Measurements from ENCODE around the gene KCNG4. TPM values are rescaled to one million over a fixed set of nuclear protein-coding genes. Genes with fewer than 3 reads are reported as not detected.
"Not testable (repeated sequence)": the region's sequence is repeated elsewhere in the genome, so short reads cannot be mapped to it uniquely, and the experiment has no call there.

The KCNG4 gene
- total RNA-seq, 2 experiments from 2014 or later = not detected

DNA sequence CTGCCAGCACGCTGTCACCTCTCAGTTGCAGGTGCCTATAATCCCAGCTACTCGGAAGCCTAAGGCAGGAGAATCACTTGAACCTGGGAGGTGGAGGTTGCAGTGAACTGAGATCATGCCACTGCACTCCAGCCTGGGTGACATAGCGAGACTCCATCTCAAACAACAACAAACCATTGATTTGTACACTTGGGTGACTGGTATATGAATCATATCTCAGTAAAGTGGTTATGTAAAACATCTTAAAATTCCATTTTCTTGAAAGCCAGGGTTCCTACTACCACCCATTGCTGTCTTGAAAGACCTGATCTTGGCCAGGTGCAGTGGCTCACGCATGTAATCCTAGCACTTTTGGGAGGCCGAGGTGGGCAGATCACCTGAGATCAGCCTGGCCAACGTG lies 34.7 kb downstream of the KCNG4 start:
- H3K27me3 Mint-ChIP-seq, CTCF ChIA-PET: not testable (repeated sequence)

DNA sequence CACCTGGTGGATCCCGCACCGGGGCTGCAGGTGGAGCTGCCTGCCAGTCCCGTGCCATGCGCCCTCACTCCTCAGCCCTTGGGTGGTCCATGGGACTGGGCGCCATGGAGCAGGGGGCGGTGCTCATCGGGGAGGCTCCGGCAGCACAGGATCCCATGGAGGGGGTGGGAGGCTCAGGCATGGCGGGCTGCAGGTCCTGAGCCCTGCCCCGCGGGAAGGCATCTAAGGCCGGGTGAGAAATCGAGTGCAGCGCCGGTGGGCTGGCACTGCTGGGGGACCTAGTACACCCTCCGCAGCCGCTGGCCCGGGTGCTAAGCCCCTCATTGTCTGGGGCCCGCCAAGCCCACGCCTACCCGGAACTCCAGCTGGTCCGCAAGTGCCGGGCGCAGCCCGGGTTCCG lies 35.3 kb downstream of the KCNG4 start:
- H3K9me3 Mint-ChIP-seq (ENCODE audit: low read depth); DNase-seq; H3K27ac Mint-ChIP-seq; H3K4me3 Mint-ChIP-seq; H3K27me3 Mint-ChIP-seq; H3K4me1 Mint-ChIP-seq; CTCF ChIA-PET; ATAC-seq; H3K36me3 Mint-ChIP-seq: not testable (repeated sequence)

More for the DNA sequence above, 34.7 kb downstream of the KCNG4 start:
- DNase-seq; H3K9me3 Mint-ChIP-seq (ENCODE audit: low read depth); H3K36me3 Mint-ChIP-seq; H3K27ac Mint-ChIP-seq; ATAC-seq; H3K4me3 Mint-ChIP-seq; H3K4me1 Mint-ChIP-seq: not testable (repeated sequence)

DNA sequence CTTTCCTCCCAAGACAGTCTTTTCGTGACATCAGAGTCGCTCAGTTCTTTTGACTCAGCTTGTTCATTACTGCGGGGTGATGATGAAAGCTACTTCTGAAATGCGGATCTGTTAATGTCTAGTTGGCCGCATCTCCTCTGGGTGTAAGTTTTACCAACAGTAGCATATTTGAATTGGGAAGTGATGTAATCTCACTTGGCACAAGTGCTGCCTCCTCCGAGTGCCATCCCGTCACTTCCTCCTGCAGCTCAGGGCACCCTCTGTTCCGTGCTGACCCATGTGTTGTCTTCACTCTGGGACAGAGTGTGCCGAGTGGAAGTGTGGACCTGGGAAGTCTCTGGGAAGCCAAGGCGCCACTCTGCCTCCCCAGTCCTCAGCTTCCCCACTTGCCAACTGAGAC lies 40.0 kb downstream of the KCNG4 start:
- Mint-ChIP-seq H3K27ac (no peak overlapping the region), H3K27me3 (peaks cover 6% of the 10 kb centered on the region), H3K4me3 (no peak overlapping the region), H3K36me3 (no peaks in the 10 kb centered on the region), H3K4me1 (no peaks in the 10 kb centered on the region), H3K9me3 (ENCODE audit: low read depth) (no peaks in the 10 kb centered on the region)
- no peak for ATAC-seq
- CTCF ChIA-PET = interaction anchor here (2.0 kb wide), 1 partner anchor 13 kb away, joined by 5 read pairs; the partner anchor contains the start of gene TAF1C
- no peak for DNase-seq

DNA sequence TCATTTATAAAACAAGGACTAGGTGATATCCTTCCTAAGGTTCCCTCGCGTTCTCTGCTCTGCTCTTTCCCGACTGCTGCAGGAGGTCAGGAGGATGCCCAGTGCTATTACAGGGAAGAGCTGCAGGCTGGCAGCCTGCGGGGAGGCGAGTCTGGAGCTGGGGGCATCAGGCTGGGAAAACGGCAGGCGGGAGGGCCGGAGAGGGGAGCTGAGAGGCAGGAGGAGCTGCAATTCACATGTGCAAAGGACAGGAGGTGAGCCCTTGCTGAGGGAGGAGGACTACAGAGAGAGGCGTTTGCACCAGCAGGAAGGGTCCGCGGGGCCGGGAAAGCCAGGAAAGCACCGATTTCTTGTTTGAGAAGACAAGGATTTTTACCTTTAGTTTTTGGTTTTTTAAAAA lies 40.7 kb downstream of the KCNG4 start:
- ATAC-seq = no peak
- H3K27me3 Mint-ChIP-seq = peaks cover 6% of the 10 kb centered on the region
- H3K4me3 Mint-ChIP-seq = no peak overlapping the region
- no peaks in the 10 kb centered on the region for H3K9me3 Mint-ChIP-seq (ENCODE audit: low read depth)
- H3K27ac Mint-ChIP-seq = no peak overlapping the region
- peaks cover 5% of the 10 kb centered on the region for H3K4me1 Mint-ChIP-seq
- CTCF ChIA-PET = interaction anchor here (2.0 kb wide), 1 partner anchor 12 kb away, joined by 5 read pairs; the partner anchor contains the start of gene TAF1C
- no peaks in the 10 kb centered on the region for H3K36me3 Mint-ChIP-seq
- DNase-seq = no peak

DNA sequence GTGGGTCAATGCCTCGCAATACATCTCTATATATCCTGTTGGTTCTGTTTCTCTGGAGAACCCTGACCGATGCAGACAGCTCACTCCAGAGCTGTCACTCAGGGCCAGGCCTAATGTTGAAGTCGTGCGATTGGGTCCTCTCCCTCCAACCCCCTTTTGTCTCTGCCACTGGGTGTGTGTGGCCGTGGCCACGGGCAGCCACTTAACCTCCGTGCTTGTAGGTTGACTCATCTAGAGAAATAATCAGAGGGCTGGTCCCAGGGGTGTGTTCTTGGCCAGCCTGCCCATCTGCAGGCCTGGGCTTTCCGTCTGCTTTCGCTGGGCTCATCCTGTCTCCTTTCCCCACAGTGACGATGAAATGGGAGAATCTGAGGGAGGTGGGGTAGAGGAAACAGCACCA lies 41.4 kb downstream of the KCNG4 start:
- no peak for ATAC-seq
- Mint-ChIP-seq H3K27ac (no peak overlapping the region), H3K4me3 (no peak overlapping the region), H3K4me1 (peaks cover 12% of the 10 kb centered on the region), H3K36me3 (no peaks in the 10 kb centered on the region), H3K27me3 (peaks cover 6% of the 10 kb centered on the region), H3K9me3 (ENCODE audit: low read depth) (no peaks in the 10 kb centered on the region)
- DNase-seq = no peak
- CTCF ChIA-PET = interaction anchor here (2.0 kb wide), 1 partner anchor 11 kb away, joined by 5 read pairs; the partner anchor contains the start of gene TAF1C

DNA sequence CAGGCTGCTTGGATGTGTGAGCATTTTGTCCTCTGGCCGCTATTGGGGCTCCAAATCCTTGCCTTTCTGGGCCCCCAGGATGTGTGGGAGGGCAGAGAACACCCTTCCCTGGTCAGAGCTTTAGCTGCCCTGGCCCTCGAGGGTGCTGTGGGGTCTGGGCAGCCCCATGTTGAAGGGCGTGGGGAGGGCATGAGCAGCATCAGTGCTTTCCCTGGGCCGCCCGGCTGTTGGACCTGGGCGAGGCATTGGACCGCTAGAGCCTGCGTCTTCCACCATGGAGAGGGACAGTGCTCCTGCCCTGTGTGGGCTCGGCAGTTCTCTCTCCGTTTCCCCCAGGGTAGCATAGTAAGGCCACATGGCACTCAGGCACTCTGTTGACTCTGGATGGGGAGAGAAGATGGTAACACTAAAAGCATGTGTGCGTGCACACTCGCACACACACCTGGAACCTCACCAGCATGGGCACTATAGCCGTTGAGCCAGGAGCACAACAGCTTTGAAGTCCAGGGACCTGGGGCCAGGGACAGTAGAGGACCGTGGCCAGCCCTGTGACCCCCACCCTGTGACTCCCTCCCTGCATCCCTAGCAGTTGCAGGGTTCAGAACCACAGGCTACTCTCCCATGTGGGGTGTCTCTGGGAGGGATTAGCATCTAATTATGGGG lies 42.2 kb downstream of the KCNG4 start:
- DNase-seq = no peak
- H3K27me3 Mint-ChIP-seq = peaks cover 6% of the 10 kb centered on the region
- no peak for ATAC-seq
- H3K9me3 Mint-ChIP-seq (ENCODE audit: low read depth) = no peaks in the 10 kb centered on the region
- peaks cover 16% of the 10 kb centered on the region for H3K4me1 Mint-ChIP-seq
- H3K4me3 Mint-ChIP-seq = no peak overlapping the region
- no peak overlapping the region for H3K27ac Mint-ChIP-seq
- CTCF ChIA-PET = no interaction called here
- H3K36me3 Mint-ChIP-seq = no peaks in the 10 kb centered on the region

DNA sequence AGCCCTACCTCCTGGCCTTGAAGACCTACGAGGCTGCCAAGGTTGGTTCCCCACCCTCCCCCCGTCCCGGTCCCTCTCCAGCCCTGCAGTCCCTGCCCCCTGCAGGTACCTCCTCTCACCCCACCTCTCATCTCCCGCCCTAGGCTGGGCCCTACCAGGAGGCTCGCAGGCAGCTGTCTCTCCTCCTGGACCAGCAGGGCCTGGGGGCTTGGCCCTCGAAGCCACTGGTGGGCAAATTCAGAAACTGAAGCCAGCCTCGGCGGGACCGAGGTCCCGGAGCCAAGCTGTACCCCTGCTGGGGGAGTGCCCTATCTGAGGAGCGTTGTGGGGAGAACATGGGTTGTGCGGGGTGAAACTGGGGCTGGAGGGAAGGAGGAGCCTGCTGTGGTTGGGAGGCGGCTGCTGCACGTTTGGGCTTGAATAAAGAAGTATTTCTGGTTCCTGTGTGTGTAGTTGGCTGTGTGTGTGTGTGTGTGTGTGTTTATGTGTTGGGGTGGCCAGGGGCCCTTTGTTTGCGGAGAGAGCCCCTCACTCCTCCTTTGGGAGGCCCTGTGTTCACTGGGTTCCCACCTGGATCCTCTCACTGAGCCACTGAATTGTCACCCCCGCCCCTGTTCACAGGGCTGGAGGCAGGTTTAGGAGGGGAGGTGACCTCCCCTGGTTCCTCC lies 43.0 kb downstream of the KCNG4 start:
- H3K4me3 Mint-ChIP-seq = no peak overlapping the region

DNA sequence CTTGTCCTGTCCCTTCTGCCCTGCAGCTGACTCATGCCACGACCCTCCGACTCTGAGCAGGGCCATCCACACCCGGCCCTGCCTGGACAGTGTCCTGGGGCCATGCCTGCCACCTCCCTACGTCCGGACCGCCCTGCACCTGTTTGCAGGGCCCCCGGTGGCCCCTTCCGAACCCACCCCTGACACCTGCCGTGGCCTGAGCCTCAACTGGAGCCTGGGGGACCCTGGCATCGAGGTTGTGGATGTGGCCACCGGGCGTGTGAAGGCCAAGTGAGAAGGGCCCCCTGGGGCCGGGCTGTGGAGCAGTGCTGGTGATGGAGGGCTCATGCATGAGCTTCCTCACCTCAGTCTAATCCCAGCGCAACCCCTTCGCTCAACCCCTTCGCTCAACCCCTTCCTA lies 43.7 kb downstream of the KCNG4 start:
- no peak for DNase-seq

More for the DNA sequence above, 43.0 kb downstream of the KCNG4 start:
- CTCF ChIA-PET = interaction anchor here (1.0 to 2.5 kb wide), 2 partner anchors 9 to 10 kb away, joined by 3 to 8 read pairs; partner anchors contain the start of gene TAF1C
- DNase-seq = no peak
- no peaks in the 10 kb centered on the region for H3K36me3 Mint-ChIP-seq
- no peak overlapping the region for H3K27ac Mint-ChIP-seq
- peaks cover 6% of the 10 kb centered on the region for H3K27me3 Mint-ChIP-seq
- H3K9me3 Mint-ChIP-seq (ENCODE audit: low read depth) = no peaks in the 10 kb centered on the region
- no peak for ATAC-seq
- peaks cover 16% of the 10 kb centered on the region for H3K4me1 Mint-ChIP-seq

DNA sequence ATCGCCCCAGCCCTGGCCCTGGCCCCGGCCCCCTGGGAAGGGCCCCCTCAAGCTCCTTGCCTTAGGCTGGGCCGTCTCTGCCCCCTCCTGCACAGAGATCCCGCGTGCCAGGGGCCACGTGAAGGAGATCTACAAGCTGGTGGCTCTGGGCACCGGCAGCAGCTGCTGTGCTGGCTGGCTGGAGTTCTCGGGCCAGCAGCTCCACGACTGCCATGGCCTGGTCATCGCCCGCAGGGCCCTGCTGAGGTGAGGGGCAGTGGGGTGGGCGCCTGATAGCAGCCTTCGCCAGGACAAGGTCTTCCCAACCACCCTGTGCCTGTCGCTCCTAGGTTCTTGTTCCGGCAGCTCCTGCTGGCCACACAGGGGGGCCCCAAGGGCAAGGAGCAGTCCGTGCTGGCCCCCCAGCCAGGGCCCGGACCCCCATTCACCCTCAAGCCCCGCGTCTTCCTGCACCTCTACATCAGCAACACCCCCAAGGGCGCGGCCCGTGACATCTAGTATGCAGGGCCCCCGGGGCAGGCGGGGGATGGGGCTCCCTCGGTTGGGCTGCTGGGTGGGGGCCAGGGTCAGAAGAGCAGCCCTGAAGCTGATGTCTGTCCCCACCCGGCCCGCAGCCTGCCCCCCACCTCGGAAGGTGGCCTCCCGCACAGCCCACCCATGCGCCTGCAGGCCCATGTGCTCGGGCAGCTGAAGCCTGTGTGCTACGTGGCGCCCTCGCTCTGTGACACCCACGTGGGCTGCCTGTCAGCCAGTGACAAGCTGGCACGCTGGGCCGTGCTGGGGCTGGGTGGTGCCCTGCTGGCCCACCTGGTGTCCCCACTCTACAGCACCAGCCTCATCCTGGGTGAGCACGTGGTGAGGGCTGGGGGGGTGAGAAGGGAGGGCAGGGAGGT lies 44.4 kb downstream of the KCNG4 start:
- peaks cover 16% of the 10 kb centered on the region for H3K4me1 Mint-ChIP-seq
- DNase-seq = no peak
- no peaks in the 10 kb centered on the region for H3K9me3 Mint-ChIP-seq (ENCODE audit: low read depth)
- H3K27ac Mint-ChIP-seq = no peak overlapping the region
- H3K27me3 Mint-ChIP-seq = peaks cover 6% of the 10 kb centered on the region
- H3K36me3 Mint-ChIP-seq = no peaks in the 10 kb centered on the region
- CTCF ChIA-PET = interaction anchor here (1.0 to 2.5 kb wide), 2 partner anchors 7 to 9 kb away, joined by 3 to 8 read pairs; partner anchors contain the start of gene TAF1C
- no peak for ATAC-seq
- H3K4me3 Mint-ChIP-seq = no peak overlapping the region

More for the DNA sequence above, 43.7 kb downstream of the KCNG4 start:
- peaks cover 16% of the 10 kb centered on the region for H3K4me1 Mint-ChIP-seq
- H3K9me3 Mint-ChIP-seq (ENCODE audit: low read depth) = no peaks in the 10 kb centered on the region
- CTCF ChIA-PET = interaction anchor here (1.0 to 2.5 kb wide), 2 partner anchors 8 to 9 kb away, joined by 3 to 8 read pairs; partner anchors contain the start of gene TAF1C
- no peak overlapping the region for H3K4me3 Mint-ChIP-seq
- no peaks in the 10 kb centered on the region for H3K36me3 Mint-ChIP-seq
- peaks cover 6% of the 10 kb centered on the region for H3K27me3 Mint-ChIP-seq
- no peak overlapping the region for H3K27ac Mint-ChIP-seq
- ATAC-seq = no peak

DNA sequence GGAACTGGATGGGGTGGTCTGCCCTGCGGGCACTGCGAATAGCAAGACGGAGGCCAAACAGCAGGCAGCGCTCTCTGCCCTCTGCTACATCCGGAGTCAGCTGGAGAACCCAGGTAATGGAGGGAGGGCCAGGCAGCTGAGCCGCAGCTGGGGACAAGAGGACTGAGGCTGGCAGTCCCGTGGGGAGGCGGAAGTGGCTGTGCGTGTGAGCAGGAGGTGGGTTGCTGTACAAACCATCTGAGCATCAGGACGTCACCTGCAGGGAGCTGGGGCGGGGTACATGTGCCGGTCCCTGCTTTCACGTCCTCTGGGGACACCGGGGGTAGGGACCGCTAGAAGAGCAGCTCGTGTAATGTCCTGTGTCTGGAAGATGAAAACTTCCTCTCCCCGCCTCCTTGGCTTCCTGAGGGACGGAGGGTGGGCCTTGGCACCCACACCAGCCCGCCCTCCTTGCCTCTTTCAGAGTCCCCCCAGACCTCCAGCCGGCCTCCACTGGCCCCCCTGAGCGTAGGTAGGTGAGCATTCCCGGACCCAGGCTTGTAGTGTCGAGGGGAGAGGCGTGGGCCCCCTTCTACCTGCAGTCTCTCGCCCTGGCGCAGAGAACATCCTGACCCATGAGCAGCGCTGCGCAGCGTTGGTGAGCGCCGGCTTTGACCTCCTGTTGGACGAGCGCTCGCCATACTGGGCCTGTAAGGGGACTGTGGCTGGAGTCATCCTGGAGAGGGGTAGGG lies 45.2 kb downstream of the KCNG4 start:
- H3K36me3 Mint-ChIP-seq = no peaks in the 10 kb centered on the region
- peak overlapping the region; percentile 21 for H3K4me3 Mint-ChIP-seq
- H3K27ac Mint-ChIP-seq = no peak overlapping the region
- ATAC-seq = peak; percentile 77
- peak; percentile 74 for DNase-seq
- no peaks in the 10 kb centered on the region for H3K9me3 Mint-ChIP-seq (ENCODE audit: low read depth)
- H3K27me3 Mint-ChIP-seq = peaks cover 6% of the 10 kb centered on the region
- peaks cover 16% of the 10 kb centered on the region for H3K4me1 Mint-ChIP-seq
- CTCF ChIA-PET = interaction anchor here (2.5 kb wide), 1 partner anchor 8 kb away, joined by 8 read pairs; the partner anchor contains the start of gene TAF1C

DNA sequence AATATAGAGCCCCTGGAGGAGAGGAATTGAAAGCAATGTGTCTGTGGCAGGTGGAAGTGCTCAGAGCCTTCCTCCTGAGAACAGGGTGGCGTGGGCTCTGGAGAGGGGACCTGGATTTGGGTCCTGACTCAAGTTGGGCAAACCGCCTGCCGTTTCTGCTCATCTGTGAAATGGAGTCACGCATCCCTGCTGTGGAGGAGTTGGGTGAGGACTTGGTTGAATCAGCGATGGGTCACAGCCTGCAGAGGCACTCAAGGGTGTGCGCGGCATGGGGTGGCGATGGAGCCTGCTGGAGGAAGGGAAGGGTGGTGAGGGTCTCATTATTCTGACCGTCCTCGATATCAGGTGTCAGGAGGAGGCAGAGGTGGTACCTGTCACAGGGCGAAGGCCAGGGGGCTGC lies 45.8 kb downstream of the KCNG4 start:
- peak; percentile 9 for ATAC-seq
- no peaks in the 10 kb centered on the region for H3K9me3 Mint-ChIP-seq (ENCODE audit: low read depth)
- peak overlapping the region; percentile 21 for H3K4me3 Mint-ChIP-seq
- CTCF ChIA-PET = no interaction called here
- H3K36me3 Mint-ChIP-seq = no peaks in the 10 kb centered on the region
- H3K4me1 Mint-ChIP-seq = peaks cover 16% of the 10 kb centered on the region
- no peak for DNase-seq
- no peak overlapping the region for H3K27ac Mint-ChIP-seq
- H3K27me3 Mint-ChIP-seq = peaks cover 5% of the 10 kb centered on the region

DNA sequence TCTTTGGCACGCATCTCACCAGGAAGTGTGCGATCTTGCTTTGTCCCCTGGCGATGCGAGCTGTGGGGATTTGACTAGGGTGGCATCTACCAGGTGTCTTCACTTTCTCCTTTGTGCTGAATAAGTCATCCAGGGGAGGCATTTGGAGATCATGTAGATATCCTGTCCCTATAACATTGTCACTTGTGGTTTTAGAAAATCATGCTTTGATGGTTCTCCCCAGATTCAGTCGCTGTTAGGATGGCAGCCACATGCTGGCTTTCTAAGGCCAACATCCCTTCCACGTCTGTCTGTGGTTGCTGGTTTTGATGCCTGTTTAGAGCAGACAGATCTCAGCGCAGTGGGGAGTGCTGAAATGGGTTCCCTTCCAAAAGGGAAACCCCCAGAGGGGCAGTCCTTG lies 46.3 kb downstream of the KCNG4 start:
- Mint-ChIP-seq H3K4me3 (no peak overlapping the region), H3K9me3 (ENCODE audit: low read depth) (no peaks in the 10 kb centered on the region), H3K36me3 (no peaks in the 10 kb centered on the region), H3K4me1 (peaks cover 16% of the 10 kb centered on the region), H3K27me3 (peaks cover 3% of the 10 kb centered on the region), H3K27ac (no peak overlapping the region)
- ATAC-seq (no peak), DNase-seq (no peak)
- CTCF ChIA-PET = interaction anchor here (0.9 to 1.3 kb wide), 2 partner anchors 109 to 125 kb away, joined by 3 to 4 read pairs; no protein-coding TSS in a partner anchor

All from activated CD8-positive, alpha-beta memory T cell treated with anti-CD3 and anti-CD28 coated beads, Interleukin-2, amount 10 ng/mL, durations not matched to agents 7 days and 5 days (primary cell).